ENCODE measurements around the gene SPEF2.

GRCh38 chr5:35674049-35674448 lies 56.4 kb downstream of the SPEF2 start:
- no peak for TF ChIP-seq POLR2A (IDR thresholded peaks at IDR 0.05; ENCODE audit: insufficient read depth in 1 of 2, low read depth in 2 of 2, low read length in 2 of 2)
- no peak for TF ChIP-seq CENPBD1 (CRISPR knock-in tag; IDR thresholded peaks at IDR 0.05; ENCODE audit: borderline replicate concordance, low read depth)
- no peak for TF ChIP-seq ZNF292 (CRISPR knock-in tag; IDR thresholded peaks at IDR 0.05; ENCODE audit: borderline replicate concordance, low read depth)
- no peak for TF ChIP-seq EZH2 (conservative IDR thresholded peaks at IDR 0.05; ENCODE audit: low read depth, low read length)
- no peak for TF ChIP-seq CTCF (CRISPR knock-in tag; IDR thresholded peaks at IDR 0.05)
- no peak for TF ChIP-seq ATF2 (CRISPR knock-in tag; IDR thresholded peaks at IDR 0.05)
- TF ChIP-seq MAF1 (CRISPR knock-in tag; IDR thresholded peaks at IDR 0.05; ENCODE audit: borderline replicate concordance), result no peak
- no peak for TF ChIP-seq FLYWCH1 (CRISPR knock-in tag; IDR thresholded peaks at IDR 0.05)
- no peak for TF ChIP-seq PPARG (CRISPR knock-in tag; conservative IDR thresholded peaks at IDR 0.05)
- TF ChIP-seq PATZ1 (CRISPR knock-in tag; IDR thresholded peaks at IDR 0.05), result no peak
- no peak for TF ChIP-seq FOXP4 (CRISPR knock-in tag; IDR thresholded peaks at IDR 0.05)
- TF ChIP-seq PRDM15 (CRISPR knock-in tag; IDR thresholded peaks at IDR 0.05), result no peak
- TF ChIP-seq KDM5B (CRISPR knock-in tag; IDR thresholded peaks at IDR 0.05; ENCODE audit: borderline replicate concordance), result no peak
